Stimulated activated CD4-positive, alpha-beta T cell treated with anti-CD3 and anti-CD28 coated beads, Interleukin-4, amount 100 ng/mL, for 24 hours (primary cell): ENCODE data around the gene MYEOV.

ENCODE experiments used
- DNase-seq: peaks from one replicate; pipeline ENCODE4 v3.0.0-alpha.2; 2020

Gene MYEOV

DNA sequence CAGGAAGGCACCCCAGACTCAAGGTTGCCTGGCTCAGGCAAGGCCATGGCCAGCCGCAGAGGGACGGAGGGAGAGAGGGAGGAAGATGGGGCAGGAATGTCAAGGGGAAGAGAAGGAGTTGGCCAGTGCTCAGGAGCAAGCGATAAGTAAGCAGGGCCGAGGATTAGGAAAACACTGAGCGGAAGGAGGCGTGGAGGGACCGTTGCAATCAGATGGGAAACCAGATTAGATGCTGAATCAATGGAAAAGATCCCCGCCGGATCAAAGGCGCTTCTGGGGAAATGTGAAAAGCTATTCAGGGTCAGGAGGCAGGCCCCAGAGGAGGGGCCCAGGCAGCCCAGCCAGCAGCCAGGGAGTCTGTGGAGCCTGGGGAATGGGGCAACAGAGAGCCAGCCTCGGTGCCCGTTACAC is 26.6 kb upstream of the MYEOV start:
- no peak for DNase-seq

DNA sequence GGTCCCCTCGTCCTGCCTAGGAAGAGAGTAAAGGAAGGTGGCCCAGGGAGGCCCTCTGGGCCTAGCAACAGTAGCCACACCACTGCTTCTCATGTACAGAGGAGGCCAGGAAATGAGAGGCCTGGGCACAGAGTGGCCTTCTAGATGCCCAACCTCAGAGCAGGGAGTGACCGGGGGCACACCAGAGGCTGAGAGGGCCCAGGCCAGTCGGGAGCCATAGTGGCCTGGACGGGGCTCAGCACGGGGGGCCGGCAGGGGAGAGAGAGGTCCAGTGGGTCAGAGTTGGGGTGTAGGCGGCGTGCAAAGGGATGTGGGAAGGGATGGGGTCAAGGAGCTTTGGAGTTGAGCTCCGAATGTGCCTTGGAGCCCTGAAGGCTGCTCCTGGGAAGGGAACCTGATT is 25.0 kb upstream of the MYEOV start:
- no peak for DNase-seq

DNA sequence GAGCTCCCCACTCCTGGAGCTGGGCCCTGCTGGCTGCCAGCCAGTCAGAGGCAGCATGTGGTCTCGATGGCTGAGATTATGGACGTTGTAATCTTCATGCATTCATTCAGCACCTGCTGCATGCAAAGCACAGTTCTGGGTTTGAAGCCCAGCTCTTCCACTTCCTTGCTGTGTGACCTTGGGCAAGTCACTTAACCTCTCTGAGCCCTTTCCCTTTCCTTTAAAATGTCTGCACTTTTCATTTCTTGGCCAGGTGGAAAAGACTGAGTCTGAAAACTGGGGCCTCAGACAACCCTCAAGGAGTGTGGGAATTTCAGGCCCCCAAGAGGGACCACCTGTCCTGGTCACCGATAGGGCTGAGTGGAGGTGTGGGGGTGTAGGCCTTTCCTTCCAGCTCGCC is 24.6 kb upstream of the MYEOV start:
- DNase-seq, result no peak

DNA sequence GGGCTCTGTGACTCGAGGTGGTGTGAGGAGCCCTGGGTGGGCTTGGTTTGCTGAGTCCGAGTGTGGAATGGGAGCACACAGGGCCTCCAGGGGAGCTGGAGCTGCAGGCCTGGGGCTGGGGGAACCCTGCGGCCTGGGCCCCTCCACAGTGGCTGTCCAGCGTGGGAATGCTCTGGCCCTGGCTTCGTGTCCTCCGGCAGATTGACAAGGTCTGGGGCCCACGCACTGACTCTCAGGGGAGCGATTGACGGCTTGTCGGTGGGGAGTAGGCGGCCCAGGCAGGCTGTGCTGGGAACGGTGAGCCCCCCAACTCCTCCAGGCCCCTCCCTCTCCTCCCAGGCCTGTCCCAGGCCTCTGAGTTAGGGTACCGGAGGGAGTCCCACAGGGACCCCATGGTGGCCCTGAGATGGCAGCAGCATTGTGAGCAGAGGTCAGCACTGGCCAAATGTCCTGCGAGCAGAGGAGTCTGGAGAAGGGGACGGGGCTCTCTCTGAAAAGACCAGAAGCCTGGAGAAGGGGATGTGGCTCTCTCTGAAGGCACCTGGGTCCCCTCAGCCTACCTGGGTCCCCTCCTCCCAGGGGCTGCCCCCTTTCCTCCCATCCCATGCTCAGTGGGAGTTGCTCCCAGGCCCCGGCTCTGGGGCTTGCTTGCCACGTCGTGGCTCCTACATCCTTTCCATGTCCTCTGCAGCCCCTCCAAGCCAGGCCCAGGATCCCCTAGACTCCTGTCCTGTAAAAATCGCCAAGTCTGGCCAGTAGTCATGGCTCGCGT is 23.8 kb upstream of the MYEOV start:
- no peak for DNase-seq

DNA sequence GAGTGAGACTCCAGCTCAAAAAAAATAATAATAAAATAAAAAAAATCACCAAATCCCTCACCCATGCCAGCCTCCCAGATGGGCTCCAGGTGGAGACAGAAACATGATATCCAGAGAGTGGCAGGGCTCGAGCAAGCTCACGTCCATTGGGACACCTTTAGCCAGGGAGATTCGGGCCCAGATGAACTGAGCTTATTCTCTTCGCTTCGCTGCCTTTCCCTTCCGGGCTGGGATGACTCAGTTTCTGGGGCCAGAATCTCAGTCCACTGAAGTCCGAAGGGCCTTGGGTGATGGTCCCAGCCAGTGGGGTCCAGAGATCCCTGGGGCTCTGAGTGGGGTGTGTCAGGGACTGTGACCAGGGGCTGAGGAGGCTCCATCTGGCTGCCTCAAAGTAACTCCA is 23.0 kb upstream of the MYEOV start:
- no peak for DNase-seq

DNA sequence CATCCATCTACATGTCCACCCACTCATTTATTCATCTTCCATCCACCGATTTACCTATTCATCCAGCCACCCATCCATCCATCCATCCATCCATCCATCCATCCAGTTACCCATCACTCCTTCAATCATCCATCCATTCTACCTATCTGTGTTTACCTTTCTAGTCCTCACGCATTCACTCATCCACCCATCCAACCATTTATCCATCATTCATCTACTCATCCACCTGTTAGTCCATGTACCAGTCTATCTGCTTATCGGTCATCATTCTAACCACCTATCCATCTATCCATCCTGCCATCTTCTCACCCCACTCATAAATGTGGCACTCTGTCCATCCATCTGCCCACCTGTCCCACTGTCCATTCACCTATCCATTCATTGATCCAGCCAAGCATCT is 21.9 kb upstream of the MYEOV start:
- DNase-seq, result no peak

DNA sequence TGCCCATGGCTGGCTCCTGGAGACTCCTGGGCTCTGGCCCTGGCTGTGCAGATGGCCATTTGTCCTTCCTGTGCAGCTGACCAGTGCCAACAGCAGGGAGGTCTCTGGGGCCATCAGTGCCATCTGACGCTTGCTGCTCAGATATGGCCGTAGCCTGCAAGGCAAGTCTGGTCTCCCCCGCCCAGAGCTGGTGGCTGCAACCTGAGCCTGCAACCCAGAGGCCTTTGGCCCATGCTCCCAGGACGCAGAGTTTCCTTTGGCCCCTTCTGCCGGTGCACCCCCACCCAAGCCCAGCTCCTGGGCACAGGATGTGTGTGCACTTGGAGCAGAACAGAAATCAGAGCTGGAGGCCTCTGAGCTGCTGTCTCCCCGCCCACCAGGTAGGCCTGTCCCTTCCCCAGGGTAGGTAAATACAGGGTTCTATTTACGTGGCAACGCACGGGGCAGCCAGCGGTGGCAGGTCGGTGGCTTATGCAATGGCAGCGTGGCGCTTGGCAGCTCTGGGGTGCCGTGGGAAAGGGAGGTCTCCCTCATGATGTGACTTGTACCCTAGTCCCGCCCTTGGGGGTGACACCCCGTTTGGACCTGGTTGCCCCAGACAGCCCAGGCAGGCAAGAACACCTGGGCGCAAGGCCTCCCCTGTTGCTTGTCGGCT is 21.0 kb upstream of the MYEOV start:
- DNase-seq, result no peak

DNA sequence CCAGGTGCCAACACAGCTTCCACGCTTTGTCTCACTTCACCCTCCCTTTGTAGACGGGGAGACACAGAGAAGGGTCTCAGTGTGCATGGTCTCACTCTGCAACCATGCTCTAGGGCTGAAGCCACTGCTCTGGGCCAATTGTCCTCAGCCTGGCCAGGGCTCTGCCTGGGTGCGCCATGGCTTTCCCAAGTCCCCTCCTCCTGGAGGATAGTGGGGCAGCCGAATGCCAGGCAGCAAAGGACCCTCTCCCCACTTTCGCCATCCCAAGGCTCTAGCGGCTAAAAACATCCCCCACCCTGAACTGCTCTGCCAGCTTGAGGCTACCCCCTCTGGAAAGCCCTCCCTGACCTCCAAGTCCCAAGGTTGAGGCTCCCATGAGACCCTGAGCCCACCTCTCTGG is 20.4 kb upstream of the MYEOV start:
- DNase-seq, result no peak

DNA sequence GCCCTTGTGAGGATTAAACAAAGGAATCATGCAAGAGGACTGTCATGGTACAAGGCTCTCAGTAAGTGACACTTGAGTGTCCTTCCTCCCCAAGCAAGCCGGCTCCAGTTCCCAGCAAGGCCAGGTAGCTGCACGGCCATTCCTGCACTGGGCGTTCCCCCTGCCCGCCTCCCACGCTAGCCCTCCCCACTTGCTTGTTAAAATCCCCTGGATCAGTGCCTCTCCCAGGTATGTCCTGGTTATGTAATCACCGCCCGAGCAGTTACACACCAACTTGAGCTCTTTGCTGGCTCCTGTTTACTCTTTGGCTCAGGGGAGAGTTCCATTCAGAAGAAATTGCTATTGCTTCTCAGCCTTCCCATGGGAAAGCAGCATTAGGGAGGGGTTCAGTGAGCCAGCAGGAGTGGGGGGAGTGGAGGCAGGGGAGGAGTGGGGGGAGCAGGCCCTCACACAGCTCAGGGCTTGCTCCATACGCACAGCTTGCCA is 19.4 kb upstream of the MYEOV start:
- DNase-seq, result no peak

DNA sequence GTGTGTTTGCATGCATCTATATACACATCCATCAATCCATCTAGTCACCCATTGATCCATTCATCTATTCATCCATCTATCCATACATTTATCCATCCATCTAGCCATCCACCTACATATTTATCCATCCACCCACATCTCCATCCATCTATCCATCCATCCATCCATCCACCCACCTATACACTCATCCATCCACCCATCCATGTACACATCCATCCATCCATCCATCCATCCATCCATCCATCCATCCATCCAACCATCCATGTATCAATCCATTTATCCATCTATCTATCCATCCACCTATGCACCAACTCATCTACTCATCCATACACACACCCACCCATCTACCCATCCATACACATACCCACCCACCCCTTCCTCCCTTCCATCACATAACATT is 18.8 kb upstream of the MYEOV start:
- no peak for DNase-seq

DNA sequence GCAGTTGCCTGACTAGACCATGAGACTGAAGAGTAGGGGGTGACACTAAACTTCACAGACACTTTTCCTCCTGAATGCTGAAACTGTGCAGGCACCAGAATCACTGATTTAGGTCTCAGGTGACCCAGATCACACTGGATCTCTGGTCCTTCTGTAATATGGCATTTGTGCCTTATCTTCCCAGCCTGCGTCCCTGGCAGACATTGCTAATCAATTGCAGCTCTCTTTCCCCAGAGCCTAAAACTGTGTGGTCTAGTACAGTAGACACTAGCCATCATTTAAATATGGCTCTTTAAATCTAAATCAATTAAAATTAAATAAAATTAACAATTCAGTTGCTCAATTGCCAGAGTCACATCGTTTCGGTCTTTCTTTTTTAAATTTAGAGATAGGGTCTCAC is 17.8 kb upstream of the MYEOV start:
- DNase-seq, result no peak

DNA sequence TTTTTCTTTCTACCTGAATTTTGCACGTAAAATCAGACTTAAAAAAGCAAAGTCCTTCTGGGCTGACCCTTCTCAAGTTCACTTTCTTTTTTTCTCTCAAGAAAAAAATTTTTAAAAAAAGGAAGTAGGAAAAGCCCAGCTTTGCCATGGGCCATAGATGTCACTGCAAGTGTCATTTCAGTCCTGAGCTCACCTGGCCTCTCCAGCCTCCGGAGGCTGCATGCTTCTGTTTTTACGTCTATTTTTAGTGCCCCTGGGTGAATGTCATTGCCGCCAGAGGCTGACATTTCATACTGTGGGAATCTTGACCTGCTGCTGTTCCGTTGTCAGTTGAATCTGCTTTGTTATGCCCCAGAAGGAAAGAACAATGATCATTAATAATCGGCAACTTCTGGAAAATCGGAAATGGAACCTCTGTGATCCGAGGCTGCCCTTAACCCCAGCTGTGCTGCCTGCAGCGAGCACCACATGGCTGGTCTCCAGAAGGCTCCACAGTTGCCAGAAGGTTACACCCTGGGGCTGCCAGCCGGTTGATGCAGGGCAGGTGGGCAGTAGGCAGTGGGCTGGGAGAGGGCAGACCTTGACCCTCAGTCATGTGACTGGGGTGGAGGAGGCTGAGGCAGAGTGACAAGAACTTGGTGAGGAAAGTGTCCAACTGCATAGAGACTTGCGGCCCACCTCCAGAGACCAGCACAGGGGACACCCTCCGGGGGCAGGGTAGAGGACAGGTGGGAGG is 16.7 kb upstream of the MYEOV start:
- no peak for DNase-seq

DNA sequence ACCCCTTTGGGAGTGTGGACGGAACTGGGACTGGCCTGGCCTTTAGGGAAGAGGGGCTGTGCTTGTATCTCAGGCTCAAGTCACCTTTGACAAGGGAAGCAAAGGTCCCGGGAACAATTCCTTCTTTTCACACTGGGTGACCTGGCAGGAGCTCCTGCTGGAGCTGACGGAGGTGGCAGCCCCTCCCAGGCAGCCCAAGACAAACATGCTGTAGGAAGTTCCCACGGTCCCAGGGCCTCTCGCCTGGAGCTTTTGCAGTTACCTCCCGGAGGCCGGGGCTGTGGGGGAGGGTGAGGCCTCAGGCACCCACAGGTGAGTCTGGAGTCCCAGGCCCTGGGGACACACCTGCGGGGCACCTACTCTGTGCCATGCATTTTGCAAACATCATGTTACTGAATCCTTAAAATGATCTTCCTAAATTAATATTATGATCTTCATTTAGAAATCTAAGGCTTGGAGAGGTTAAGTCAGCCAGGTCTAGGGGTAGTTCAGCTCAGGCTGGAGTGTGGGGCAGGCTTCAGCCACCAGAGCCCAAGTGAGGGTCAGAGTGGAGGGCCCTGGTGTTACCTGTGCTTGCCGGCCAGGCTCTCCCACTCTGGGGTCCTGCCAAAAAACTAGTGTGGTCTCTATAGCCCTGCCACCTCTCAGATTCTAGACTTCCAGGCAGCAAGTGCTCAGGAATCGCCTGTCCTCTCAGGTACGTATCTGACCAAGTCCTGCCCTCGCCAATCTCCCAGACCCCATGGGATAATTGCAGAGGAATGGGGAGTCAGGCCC is 15.7 kb upstream of the MYEOV start:
- no peak for DNase-seq

DNA sequence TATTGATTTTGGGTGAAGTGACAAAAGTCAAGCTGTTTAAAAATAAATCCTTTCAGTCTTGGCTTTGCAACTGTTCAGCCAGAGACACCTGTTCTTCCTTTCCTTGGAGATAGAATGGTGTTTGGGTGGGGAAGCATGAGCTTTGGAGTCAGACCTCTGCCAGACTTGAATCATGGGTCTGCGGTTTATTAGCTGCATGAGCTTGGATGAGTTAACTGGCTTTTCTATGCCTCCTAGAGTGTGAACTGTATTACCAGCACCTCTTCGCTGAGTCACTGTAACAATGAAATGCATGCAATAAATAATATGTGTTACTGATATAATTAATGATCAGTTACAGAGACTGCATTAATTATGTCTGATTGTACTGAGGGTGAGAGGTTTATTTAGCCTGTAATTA is 13.5 kb upstream of the MYEOV start:
- DNase-seq, result no peak

DNA sequence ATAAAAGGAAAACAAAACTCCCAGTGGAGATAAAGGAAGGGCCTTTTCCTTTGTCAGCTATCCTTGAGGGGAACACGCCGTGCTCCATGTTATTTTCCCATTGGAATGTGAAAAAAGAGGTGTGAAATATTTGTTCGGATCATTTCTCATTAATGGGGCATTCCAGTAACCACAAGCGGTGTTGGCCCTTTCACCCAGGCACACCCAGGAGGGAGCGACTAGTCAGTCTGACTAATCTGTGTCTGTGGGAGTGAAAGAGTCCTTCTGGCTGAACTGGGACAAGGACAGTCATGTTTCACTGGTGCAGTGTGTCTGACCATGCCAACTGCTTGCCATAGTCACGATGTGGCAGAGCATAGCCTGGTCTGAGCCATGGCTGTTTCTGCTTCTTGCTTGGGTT is 13.0 kb upstream of the MYEOV start:
- DNase-seq, result no peak

DNA sequence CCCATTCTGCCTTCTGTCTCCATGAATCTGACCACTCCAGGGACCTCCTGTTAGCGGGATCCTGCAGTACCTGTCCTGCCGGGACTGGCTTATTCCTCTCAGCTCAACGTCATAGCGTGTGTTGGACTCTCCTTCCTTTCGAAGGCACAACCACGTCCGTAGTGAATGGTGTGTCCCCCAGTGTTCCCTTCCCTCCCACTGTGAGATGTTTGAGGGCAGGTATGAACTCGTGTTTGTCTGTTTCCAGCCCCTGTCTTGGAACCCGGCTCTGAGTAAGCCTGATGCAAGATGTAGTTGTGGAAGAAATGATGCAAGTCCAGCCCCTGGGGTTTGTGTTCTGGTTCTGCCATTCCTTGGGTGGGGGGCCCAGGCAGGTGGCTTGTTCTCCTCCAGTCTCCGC is 10.5 kb upstream of the MYEOV start:
- no peak for DNase-seq

DNA sequence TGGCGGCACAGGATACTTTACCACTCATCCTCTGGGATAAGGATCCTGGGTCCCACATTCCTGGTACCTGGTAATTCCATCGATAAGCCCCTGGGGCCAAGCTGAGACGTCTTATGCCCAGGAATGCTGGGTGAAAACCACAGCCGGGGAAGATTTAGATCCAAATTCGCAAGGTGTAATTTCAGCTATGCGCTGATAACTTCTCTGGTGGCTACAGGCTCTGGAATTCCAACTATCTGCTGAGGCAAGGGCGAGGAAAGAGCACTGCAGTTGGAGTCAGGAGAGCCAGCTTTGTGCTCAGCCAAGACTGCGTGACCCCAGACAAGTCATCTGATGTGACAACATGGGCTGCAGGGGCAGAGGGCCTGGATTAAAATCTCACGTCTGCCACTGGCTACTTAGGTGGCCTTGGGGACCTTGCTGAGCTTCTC is 9.9 kb upstream of the MYEOV start:
- no peak for DNase-seq

DNA sequence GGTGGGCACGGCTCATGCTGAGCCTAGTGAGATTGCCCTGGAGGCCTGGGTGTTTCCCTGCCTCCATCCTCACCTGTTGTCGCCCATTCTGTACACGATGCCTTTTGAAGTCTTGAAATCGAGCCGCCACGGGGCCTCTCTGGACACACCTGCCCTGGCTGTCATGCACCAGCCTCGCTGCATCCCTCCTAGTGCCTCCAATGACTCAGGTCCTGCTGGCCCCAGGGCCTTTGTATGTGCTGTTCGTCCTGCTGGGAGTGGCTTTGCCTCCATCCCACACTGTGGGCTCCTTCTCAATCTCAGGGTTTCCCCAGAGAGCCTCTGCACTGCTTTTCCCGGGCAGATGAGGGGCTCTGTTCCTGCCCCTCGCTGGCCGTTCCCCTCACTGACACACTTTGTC is 8.9 kb upstream of the MYEOV start:
- DNase-seq, result no peak

DNA sequence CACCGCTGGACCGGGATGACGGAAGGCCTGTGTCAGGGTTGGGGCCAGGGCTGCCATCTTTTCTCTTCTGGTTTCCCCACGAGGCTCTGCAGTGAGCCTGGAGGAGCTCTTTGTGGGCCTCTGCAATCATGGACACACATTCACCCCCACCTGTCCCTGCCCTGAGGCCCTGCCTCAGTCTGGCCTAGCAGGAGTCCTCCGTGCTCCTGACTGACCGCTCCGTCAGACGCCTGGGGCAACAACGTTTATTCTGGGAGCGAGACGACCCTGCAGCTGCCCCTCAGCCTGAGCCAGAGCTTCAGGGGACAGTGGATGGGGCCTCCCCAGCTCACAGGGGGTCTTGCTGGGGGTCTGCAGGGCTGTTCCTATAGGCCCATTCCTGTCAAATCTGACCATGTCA is 8.2 kb upstream of the MYEOV start:
- DNase-seq, result no peak

DNA sequence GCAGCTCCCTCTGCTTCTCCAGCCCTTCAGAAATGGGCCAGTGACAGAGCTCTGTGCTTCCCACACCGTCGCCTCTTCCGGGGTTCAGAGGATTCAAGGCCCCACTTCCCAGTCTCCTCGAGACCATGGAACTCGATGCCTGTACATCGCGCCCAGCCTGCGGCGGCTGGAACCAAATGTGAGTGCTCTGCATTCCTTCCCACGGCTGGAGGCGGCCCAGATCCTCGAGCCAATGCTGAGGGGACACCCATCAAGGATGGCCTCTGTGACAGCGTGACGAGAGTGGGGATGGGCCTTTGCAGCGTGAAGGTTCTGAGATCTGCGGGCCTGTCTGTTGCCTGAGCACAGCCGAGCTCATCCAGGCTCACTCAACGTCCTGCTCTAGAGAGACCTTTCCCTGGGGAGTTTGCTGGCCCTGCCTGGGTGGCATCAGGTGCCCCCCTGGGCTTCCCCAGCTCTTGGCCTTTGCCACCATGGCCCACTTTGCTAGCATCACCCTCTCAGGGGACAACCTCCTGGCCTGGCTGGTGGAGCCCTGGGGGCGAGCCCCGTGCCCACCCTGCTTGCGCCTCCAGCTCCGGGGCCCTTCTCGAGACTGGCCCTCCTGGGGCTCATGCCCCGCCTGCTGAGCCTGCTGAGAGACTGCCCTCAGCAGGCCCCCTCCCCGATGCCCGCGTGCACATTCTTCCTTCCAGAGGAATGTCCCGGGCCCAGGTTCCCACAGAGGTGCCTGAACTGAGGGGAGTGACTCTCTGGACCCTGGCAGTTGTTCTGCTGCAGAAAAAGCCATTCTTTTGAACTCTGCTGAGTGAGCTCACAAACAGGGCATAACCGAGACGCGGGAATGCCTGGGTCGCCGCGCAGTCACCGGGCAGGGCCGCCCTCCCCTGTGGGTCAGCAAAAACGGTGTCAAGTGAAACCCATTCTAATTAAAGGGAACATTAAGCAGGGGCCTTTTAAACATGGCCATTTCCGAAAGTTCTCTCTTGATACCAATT is 7.3 kb upstream of the MYEOV start:
- DNase-seq, result no peak

DNA sequence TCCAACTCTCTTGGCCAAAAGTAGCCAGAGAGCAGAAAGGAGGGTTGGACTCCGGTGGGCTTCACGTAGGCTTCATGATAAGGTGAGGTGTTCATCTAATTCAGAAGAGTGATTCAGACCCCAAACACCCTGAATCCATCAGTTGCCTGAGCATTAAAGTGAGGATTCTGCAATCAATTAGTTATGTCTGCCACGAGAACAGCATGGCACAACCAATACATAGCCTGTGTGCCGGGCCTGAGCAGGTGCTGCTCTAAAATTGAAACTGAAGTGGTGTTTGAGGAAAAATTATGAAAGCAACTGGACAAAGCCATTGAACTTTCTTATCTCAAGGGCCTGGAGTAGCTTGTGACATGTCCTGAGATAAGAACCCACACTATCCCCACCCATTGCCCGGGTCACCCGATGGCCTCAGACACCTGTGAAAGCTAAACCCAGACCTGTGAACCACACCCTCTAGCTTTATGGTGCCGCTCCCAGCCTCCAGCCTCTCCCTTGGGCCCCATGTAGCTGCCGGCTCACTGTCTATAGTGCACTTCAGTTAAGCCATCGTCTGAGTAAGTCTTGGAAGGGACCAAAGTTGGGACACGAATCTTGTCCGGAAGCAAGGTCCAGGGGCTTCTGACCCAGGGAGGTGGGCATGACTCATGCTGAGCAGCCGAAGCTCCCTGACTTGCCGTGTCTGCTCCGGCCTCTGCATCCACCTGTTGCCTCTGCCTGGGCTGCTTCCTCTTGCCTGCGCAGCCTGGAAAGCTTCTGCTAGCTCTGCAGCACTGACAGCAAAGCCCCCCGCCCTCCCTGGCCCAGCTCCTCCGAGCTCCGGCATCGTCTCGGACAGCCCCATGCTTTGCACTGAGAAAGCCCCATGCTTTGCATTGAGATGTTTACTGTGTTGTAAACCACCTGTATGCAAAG is 5.7 kb upstream of the MYEOV start:
- no peak for DNase-seq
